Osteocyte (in vitro differentiated cells): ENCODE data around the gene RDH12. TPM values are rescaled to one million over a fixed set of nuclear protein-coding genes. Genes with fewer than 3 reads are reported as not detected.

Source experiments
- DNase-seq: peaks from one replicate; pipeline ENCODE4 v3.0.0; 2021; ENCODE audit warnings: mixed read lengths; ENCODE audit not compliant: unreplicated experiment; ENCODE audit errors: extremely low spot score
- H3K27ac Mint-ChIP-seq: one replicate; pipeline ENCODE4 v1.8.0; 2021; ENCODE audit warnings: mild to moderate bottlenecking, mixed read lengths; ENCODE audit not compliant: unreplicated experiment
- H3K27me3 Mint-ChIP-seq: one replicate; pipeline ENCODE4 v1.8.0; 2021; ENCODE audit warnings: mixed read lengths; ENCODE audit not compliant: unreplicated experiment
- H3K36me3 Mint-ChIP-seq: one replicate; pipeline ENCODE4 v1.8.0; 2021; ENCODE audit warnings: mixed read lengths; ENCODE audit not compliant: unreplicated experiment
- H3K4me1 Mint-ChIP-seq: one replicate; pipeline ENCODE4 v1.8.0; 2021; ENCODE audit warnings: mixed read lengths; ENCODE audit not compliant: unreplicated experiment
- H3K4me3 Mint-ChIP-seq: one replicate; pipeline ENCODE4 v1.8.0; 2021; ENCODE audit warnings: mild to moderate bottlenecking, moderate library complexity, mixed read lengths; ENCODE audit not compliant: unreplicated experiment
- H3K9me3 Mint-ChIP-seq: one replicate; pipeline ENCODE4 v1.8.0; 2021; ENCODE audit warnings: mixed read lengths; ENCODE audit not compliant: unreplicated experiment
- total RNA-seq: library from RNA; stranded (reverse); gene quantifications from 2 replicates; pipeline ENCODE4 v1.2.1, GENCODE V29; 2021
- TF ChIP-seq, protein P1 (sequence below): fragments of 200-600 bp; sonication (generic); IDR thresholded peaks from 2 replicates; pipeline ENCODE4 v1.5.0; 2021; ENCODE audit warnings: antibody characterized with exemption, mild to moderate bottlenecking, moderate library complexity

Gene RDH12
- total RNA-seq, 1 donor from 2014 or later: not detected

- Mint-ChIP-seq H3K4me1 (peaks cover 16% of the 10 kb centered on the region), H3K9me3 (no peaks in the 10 kb centered on the region), H3K27me3 (no peaks in the 10 kb centered on the region), H3K36me3 (peaks cover 57% of the 10 kb centered on the region), H3K27ac (no peak overlapping the region), H3K4me3 (no peak overlapping the region)
- DNase-seq: no peak
- TF ChIP-seq, protein P1, sequence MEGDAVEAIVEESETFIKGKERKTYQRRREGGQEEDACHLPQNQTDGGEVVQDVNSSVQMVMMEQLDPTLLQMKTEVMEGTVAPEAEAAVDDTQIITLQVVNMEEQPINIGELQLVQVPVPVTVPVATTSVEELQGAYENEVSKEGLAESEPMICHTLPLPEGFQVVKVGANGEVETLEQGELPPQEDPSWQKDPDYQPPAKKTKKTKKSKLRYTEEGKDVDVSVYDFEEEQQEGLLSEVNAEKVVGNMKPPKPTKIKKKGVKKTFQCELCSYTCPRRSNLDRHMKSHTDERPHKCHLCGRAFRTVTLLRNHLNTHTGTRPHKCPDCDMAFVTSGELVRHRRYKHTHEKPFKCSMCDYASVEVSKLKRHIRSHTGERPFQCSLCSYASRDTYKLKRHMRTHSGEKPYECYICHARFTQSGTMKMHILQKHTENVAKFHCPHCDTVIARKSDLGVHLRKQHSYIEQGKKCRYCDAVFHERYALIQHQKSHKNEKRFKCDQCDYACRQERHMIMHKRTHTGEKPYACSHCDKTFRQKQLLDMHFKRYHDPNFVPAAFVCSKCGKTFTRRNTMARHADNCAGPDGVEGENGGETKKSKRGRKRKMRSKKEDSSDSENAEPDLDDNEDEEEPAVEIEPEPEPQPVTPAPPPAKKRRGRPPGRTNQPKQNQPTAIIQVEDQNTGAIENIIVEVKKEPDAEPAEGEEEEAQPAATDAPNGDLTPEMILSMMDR: no peak
Observed at GRCh38 chr14:67690011-67690410, 11.7 kb upstream of the RDH12 start.

DNA sequence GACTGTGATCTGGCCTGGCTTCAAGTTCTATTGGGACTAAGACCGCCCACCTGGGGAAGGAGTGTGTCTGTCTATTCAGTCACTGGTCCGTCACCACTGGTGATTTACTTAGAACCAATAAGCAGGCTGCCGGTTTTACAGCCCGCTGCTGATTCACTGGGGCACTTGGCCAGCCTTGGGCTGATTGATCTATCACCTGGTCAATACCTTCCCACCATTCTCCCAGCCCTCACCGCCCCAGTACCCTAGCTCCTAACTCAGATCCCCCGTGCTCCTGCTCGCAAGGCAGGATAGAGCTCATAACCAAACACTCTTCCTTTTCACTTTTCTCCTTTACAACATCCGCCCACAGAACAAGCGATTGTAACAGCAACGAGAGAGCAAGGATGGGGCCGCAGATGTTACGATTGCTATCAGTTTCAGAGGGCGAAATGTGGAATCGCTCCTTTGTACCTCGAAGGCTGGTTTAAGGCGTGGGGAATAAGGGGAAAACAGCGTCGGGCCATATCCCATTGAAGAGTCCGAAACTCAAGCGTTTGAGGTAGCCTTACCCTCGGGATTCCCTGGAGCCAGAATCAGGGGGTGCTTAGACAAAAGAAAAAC, 6.8 kb upstream of the RDH12 start:
- peaks cover 20% of the 10 kb centered on the region for H3K36me3 Mint-ChIP-seq
- H3K27me3 Mint-ChIP-seq: no peaks in the 10 kb centered on the region
- H3K4me3 Mint-ChIP-seq: peak overlapping the region; percentile 96
- no peaks in the 10 kb centered on the region for H3K9me3 Mint-ChIP-seq
- peaks cover 22% of the 10 kb centered on the region for H3K4me1 Mint-ChIP-seq
- H3K27ac Mint-ChIP-seq: peak overlapping the region; percentile 95
- DNase-seq: no peak
- TF ChIP-seq, protein P1: no peak

DNA sequence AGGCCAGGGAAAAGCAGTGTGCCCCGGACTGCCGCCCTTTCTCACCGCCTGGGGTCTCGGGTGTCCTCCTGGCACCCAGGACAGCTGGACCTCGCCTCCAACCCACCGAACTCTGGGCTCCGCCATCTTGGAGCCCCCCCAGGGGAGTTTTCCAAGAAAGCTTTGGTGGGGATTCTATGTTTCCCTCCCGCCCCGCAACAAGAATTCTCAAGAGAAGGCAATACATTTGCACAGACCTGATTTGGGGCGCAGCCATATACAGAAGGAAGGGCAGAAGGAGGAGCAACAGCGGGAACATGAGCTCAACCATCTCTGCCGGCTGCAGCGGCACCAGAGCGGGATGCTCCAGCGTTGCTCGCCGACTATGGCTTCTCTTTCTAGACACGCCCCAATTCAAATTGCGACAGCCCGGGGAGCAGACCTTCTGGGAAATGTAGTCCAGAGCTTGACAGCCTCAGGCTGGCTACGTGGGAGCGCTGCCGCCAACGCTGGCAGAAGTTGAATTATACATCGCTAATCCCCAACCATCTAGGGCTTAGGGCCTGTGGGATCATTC, 6.2 kb upstream of the RDH12 start, which contains the start of gene RDH11:
RDH11 (minus strand) TSS at position 371 of the 556 bp plus-strand sequence; CDS start at position 310, 61 bp downstream.
- peak; percentile 92 for DNase-seq
- peaks cover 15% of the 10 kb centered on the region for H3K36me3 Mint-ChIP-seq
- TF ChIP-seq, protein P1: no peak
- H3K4me3 Mint-ChIP-seq: peak within 1 kb of the TSS; percentile 96
- no peaks in the 10 kb centered on the region for H3K27me3 Mint-ChIP-seq
- no peaks in the 10 kb centered on the region for H3K9me3 Mint-ChIP-seq
- H3K4me1 Mint-ChIP-seq: peaks cover 26% of the 10 kb centered on the region
- peak within 1 kb of the TSS; percentile 95 for H3K27ac Mint-ChIP-seq

GRCh38 chr14:67697006-67697405, 4.7 kb upstream of the RDH12 start:
- H3K4me3 Mint-ChIP-seq: no peak overlapping the region
- TF ChIP-seq, protein P1: no peak
- peaks cover 30% of the 10 kb centered on the region for H3K4me1 Mint-ChIP-seq
- no peak for DNase-seq
- H3K9me3 Mint-ChIP-seq: no peaks in the 10 kb centered on the region
- H3K27me3 Mint-ChIP-seq: no peaks in the 10 kb centered on the region
- peaks cover 5% of the 10 kb centered on the region for H3K36me3 Mint-ChIP-seq
- H3K27ac Mint-ChIP-seq: no peak overlapping the region

DNA sequence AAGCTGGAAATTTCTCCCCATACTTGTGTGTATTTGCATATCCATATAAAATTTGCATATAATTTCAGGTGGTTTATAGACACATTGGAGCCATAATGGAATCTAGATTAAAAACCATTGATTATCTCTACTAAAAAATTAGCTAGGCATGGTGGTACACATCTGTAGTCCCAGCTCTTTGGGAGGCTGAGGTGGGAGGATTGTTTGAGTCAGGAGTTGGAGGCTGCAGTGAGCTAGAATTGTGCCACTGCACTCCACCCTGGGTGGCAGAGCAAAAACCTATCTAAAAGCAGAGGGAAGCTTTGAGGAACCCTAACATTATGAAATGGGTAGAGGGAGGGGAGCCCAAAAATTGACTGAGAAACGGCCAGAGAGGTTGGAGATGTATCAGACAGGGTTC, 3.5 kb upstream of the RDH12 start:
- Mint-ChIP-seq H3K4me3 (no peak overlapping the region), H3K27me3 (peaks cover 2% of the 10 kb centered on the region), H3K4me1 (peaks cover 24% of the 10 kb centered on the region), H3K36me3 (no peaks in the 10 kb centered on the region), H3K9me3 (no peaks in the 10 kb centered on the region), H3K27ac (no peak overlapping the region)
- TF ChIP-seq, protein P1: no peak
- DNase-seq: no peak
